ENCODE measurements around the gene EEA1. TPM values are rescaled to one million over a fixed set of nuclear protein-coding genes. Genes with fewer than 3 reads are reported as not detected.

EEA1 gene
- total and polyA plus RNA-seq, 12 donors: 2.5 to 36.9 (median 21.4) TPM

- no peaks in the 10 kb centered on the region for H3K9me3 ChIP-seq (replicated peaks in 1 of 3)
- no peaks in the 10 kb centered on the region for H3K4me1 ChIP-seq (replicated peaks in 1 of 2)
- TF ChIP-seq CTCF (IDR thresholded peaks at IDR 0.05) (no peak), POLR2A (IDR thresholded peaks at IDR 0.05) (no peak)
- intact Hi-C loops (cut with DNase I): no loop called here
- no peak for DNase-seq
- no peak overlapping the region for H3K4me3 ChIP-seq
- H3K27ac ChIP-seq: no peak overlapping the region
- WGBS, 4 donors: 95 to 99% (median 98%) methylated on average over 8 of the region's 8 CpGs
- peaks cover 0 to 5% of the 10 kb centered on the region in 2 donors for H3K36me3 ChIP-seq (replicated peaks in 1 of 2)
- no peaks in the 10 kb centered on the region for H3K27me3 ChIP-seq
These were observed 71.3 kb downstream of the EEA1 start for GRCh38 chr12:92857818-92858217.

- Histone ChIP-seq H3K27me3 (no peaks in the 10 kb centered on the region), H3K9me3 (replicated peaks in 1 of 3) (no peaks in the 10 kb centered on the region), H3K36me3 (replicated peaks in 1 of 2) (peaks cover 0 to 5% of the 10 kb centered on the region in 2 donors), H3K27ac (no peak overlapping the region), H3K4me3 (no peak overlapping the region), H3K4me1 (replicated peaks in 1 of 2) (peaks cover 4% of the 10 kb centered on the region in 2 donors)
- TF ChIP-seq CTCF (IDR thresholded peaks at IDR 0.05) (no peak), POLR2A (IDR thresholded peaks at IDR 0.05) (no peak)
- DNase-seq: no peak
- intact Hi-C loops (cut with DNase I): no loop called here
- WGBS, 4 donors: 94 to 98% (median 97%) methylated on average over 3 of the region's 3 CpGs
These were observed 74.8 kb downstream of the EEA1 start for GRCh38 chr12:92854344-92854743.

GRCh38 chr12:92848740-92849139 is 80.4 kb downstream of the EEA1 start:
- TF ChIP-seq POLR2A (IDR thresholded peaks at IDR 0.05) (no peak), CTCF (IDR thresholded peaks at IDR 0.05) (no peak)

GRCh38 chr12:92847368-92847767 is 81.7 kb downstream of the EEA1 start:
- Histone ChIP-seq H3K36me3 (replicated peaks in 1 of 2) (no peaks in the 10 kb centered on the region), H3K4me1 (replicated peaks in 1 of 2) (peaks cover 4 to 8% of the 10 kb centered on the region in 2 donors), H3K27me3 (no peaks in the 10 kb centered on the region), H3K9me3 (replicated peaks in 1 of 3) (peaks cover 0 to 4% (median 0%) of the 10 kb centered on the region in 3 donors), H3K27ac (no peak overlapping the region), H3K4me3 (no peak overlapping the region)
- TF ChIP-seq CTCF (IDR thresholded peaks at IDR 0.05): no peak
- no peak for TF ChIP-seq POLR2A (IDR thresholded peaks at IDR 0.05)
- 79 to 96% (median 93%) methylated on average over 1 of the region's 1 CpG for WGBS, 4 donors
- intact Hi-C loops (cut with DNase I): no loop called here
- no peak for DNase-seq

More at GRCh38 chr12:92848740-92849139, 80.4 kb downstream of the EEA1 start:
- WGBS, 4 donors: 94 to 100% (median 94%) methylated on average over 3 of the region's 3 CpGs
- Histone ChIP-seq H3K9me3 (replicated peaks in 1 of 3) (no peaks in the 10 kb centered on the region), H3K4me3 (no peak overlapping the region), H3K4me1 (replicated peaks in 1 of 2) (peaks cover 4 to 8% of the 10 kb centered on the region in 2 donors), H3K27me3 (no peaks in the 10 kb centered on the region), H3K36me3 (replicated peaks in 1 of 2) (no peaks in the 10 kb centered on the region), H3K27ac (no peak overlapping the region)
- intact Hi-C loops (cut with DNase I): no loop called here
- DNase-seq: no peak
